Adrenal gland (tissue), 5 donors: ENCODE results near the gene COL23A1.

Experiments used
- POLR2A ChIP-seq, 2 donors: fragments of 450-650 bp; IDR thresholded peaks; one replicate each; pipeline ENCODE4 v1.6.1; 2017; ENCODE audit warnings: antibody characterized with exemption in 2 of 2, mild to moderate bottlenecking in 2 of 2, moderate library complexity in 1 of 2
- TF ChIP-seq, protein P1 (sequence below), 6 experiments: fragments of 450-650 bp in 4 of 6; fragments of 200-600 bp in 2 of 6; sonication (generic) in 1 of 6; IDR thresholded peaks; 1 replicate in 5 of 6; 2 replicates in 1 of 6; pipeline versions ENCODE4 v1.5.1 to v1.8.0; 2016 to 2021; ENCODE audit warnings: antibody characterized with exemption in 6 of 6, mild to moderate bottlenecking in 2 of 6, moderate library complexity in 1 of 6
- donor health status: DM: no; HTN: no; CAD: no.

DNA sequence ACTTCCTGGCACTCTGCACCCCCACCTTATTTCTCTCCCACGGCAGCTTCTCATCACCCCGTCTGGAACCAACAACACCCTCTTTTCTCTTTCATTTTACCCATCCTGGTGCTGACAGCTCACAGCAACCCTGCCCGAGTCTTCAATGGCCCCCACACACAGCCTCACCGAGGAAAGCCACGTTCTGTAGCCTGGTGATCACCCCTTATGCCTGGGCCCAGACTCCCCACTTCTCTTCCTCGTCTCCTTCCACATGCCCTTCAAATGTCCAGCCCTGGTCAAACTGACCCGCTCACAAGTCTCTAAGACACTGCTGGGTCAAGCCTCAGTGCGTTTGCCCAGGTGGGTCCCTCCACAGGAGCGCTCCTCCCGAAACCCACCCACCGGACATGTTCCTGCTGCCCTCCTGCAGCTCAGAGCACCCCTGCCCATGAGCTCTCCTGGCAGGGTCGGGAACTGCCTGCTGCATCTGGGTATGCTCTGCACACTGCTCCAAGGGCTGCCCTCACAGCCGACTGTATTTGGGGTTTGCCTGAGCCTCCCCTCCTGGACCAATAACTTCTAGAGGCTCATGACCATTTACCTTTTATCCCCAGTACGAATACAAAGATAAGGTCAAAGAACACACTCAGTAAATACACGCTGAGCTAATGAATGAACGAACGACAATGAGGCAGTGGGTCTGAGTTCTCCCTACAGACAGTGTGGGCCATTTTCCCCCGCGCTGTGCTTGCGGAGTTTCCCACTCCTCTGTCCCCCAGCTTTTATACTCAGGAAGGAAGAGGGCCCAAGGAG lies 202.9 kb downstream of the COL23A1 start:
- no peak for TF ChIP-seq POLR2A (IDR thresholded peaks at IDR 0.05)
- TF ChIP-seq, protein P1, sequence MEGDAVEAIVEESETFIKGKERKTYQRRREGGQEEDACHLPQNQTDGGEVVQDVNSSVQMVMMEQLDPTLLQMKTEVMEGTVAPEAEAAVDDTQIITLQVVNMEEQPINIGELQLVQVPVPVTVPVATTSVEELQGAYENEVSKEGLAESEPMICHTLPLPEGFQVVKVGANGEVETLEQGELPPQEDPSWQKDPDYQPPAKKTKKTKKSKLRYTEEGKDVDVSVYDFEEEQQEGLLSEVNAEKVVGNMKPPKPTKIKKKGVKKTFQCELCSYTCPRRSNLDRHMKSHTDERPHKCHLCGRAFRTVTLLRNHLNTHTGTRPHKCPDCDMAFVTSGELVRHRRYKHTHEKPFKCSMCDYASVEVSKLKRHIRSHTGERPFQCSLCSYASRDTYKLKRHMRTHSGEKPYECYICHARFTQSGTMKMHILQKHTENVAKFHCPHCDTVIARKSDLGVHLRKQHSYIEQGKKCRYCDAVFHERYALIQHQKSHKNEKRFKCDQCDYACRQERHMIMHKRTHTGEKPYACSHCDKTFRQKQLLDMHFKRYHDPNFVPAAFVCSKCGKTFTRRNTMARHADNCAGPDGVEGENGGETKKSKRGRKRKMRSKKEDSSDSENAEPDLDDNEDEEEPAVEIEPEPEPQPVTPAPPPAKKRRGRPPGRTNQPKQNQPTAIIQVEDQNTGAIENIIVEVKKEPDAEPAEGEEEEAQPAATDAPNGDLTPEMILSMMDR (IDR thresholded peaks at IDR 0.05) = no peak
